Measurements from ENCODE around the gene ABLIM1.

- TF ChIP-seq CTCF (IDR thresholded peaks at IDR 0.05; ENCODE audit: low read length) (no peak), EZH2phosphoT487 (IDR thresholded peaks at IDR 0.05; ENCODE audit: low read length) (no peak)
These were observed 131.4 kb downstream of the ABLIM1 start for GRCh38 chr10:114526504-114527238.

All from MM.1S (cell line).